K562 (cell line): Measurements from ENCODE around the gene SLCO1A2. TPM values are rescaled to one million over a fixed set of nuclear protein-coding genes. Genes with fewer than 3 reads are reported as not detected.

Experiments
- ATAC-seq: fragments of 200-7000 bp; cut with Tn5 transposase; 3 replicates; pipeline ENCODE4 v1.9.1; 2020; ENCODE audit warnings: moderate library complexity
- BruUV-seq: library from RNA; stranded (reverse); fragments of 400-500 nt; replicated peaks from 2 replicates; lab custom pipeline; 2021; lab: Mats Ljungman, UMichigan
- CTCF ChIA-PET: fragments of 300-600 bp; formaldehyde crosslinking; extraction: SDS; loops from one replicate; lab custom pipeline; 2021; ENCODE audit warnings: low intra/inter-chr PET ratio; lab: Yijun Ruan, JAX
- POLR2A ChIA-PET: fragments of 300-600, 350-650 bp; sonication (Branson Sonifier 250); formaldehyde crosslinking; extraction: SDS; loops from one replicate; lab custom pipeline; 2021; ENCODE audit warnings: antibody characterized with exemption, inconsistent platforms; lab: Yijun Ruan, JAX
- DNase-seq, 4 experiments: peaks; one replicate each; pipeline versions ENCODE4 v3.0.0 to v3.0.0-alpha.2; 2011 to 2018; ENCODE audit warnings: low spot score in 3 of 4, mixed read lengths in 3 of 4; ENCODE audit errors: extremely low read depth in 1 of 4
- FAIRE-seq: peaks from 2 replicates; lab custom pipeline; 2011; peaks lifted over from hg19 to GRCh38; lab: Jason Lieb, UNC
- H2AFZ ChIP-seq: 2 replicates; pipeline ENCODE4 v1.6.0; 2011; ENCODE audit warnings: low read depth, low read length, control low read depth, inconsistent platforms
- H3K27ac ChIP-seq: fragments of 200-600 bp; 3 replicates; pipeline ENCODE4 v1.8.0; 2011; ENCODE audit warnings: low read depth, mild to moderate bottlenecking, control low read depth, inconsistent platforms, low read length, moderate library complexity, mixed read lengths; ENCODE audit errors: extremely low read depth
- H3K27me3 ChIP-seq, 2 experiments: fragments of 300-600 bp in 1 of 2; 2 replicates in 1 of 2; 3 replicates in 1 of 2; pipeline versions ENCODE4 v1.6.0 to v1.8.0; 2011; ENCODE audit warnings: inconsistent platforms in 2 of 2, low read length in 2 of 2, mild to moderate bottlenecking in 1 of 2, mixed read lengths in 1 of 2, moderate library complexity in 1 of 2; ENCODE audit not compliant: control insufficient read depth in 2 of 2, insufficient read depth in 2 of 2
- H3K36me3 ChIP-seq: fragments of 300-600 bp; 3 replicates; pipeline ENCODE4 v1.8.0; 2011; ENCODE audit warnings: mild to moderate bottlenecking, low read length, inconsistent platforms; ENCODE audit not compliant: control insufficient read depth, insufficient read depth
- H3K4me1 ChIP-seq, 2 experiments: fragments of 200-600 bp in 1 of 2; replicated peaks in 1 of 2; 2 replicates in 1 of 2; 3 replicates in 1 of 2; pipeline versions ENCODE4 v1.5.1 to v1.8.0; 2011; ENCODE audit warnings: inconsistent platforms in 2 of 2, low read length in 2 of 2, mild to moderate bottlenecking in 1 of 2, mixed read lengths in 1 of 2, moderate library complexity in 1 of 2; ENCODE audit not compliant: control insufficient read depth in 2 of 2, insufficient read depth in 2 of 2
- H3K4me2 ChIP-seq: 2 replicates; pipeline ENCODE4 v1.6.1; 2011; ENCODE audit warnings: low read length, control low read depth, inconsistent platforms, mixed read lengths; ENCODE audit not compliant: insufficient read depth
- H3K4me3 ChIP-seq: fragments of 200-600 bp; sonication (generic), shearing (Covaris generic); 2 replicates; pipeline ENCODE4 v1.5.1; 2016; ENCODE audit warnings: control low read depth, inconsistent platforms
- H3K79me2 ChIP-seq: fragments of 200-600 bp; 3 replicates; pipeline ENCODE4 v1.8.0; 2011; ENCODE audit warnings: low read length, inconsistent platforms; ENCODE audit not compliant: control insufficient read depth, insufficient read depth
- H3K9ac ChIP-seq, 2 experiments: 2 replicates each; pipeline versions ENCODE4 v1.6.0 to v1.6.1; 2011; ENCODE audit warnings: low read depth in 2 of 2, low read length in 2 of 2, control low read depth in 1 of 2, inconsistent platforms in 1 of 2, mild to moderate bottlenecking in 1 of 2, mixed read lengths in 1 of 2; ENCODE audit not compliant: insufficient read depth in 1 of 2
- H3K9me1 ChIP-seq: one replicate; pipeline ENCODE4 v1.6.0; 2011; ENCODE audit warnings: inconsistent platforms, mild to moderate bottlenecking, low read length, moderate library complexity; ENCODE audit not compliant: control insufficient read depth, insufficient read depth
- H3K9me3 ChIP-seq: replicated peaks from 2 replicates; pipeline ENCODE4 v1.5.1; 2011; ENCODE audit warnings: low read depth, low read length, inconsistent platforms; ENCODE audit not compliant: control insufficient read depth, insufficient read depth
- H4K20me1 ChIP-seq: replicated peaks from 2 replicates; pipeline ENCODE4 v1.6.1; 2011; ENCODE audit warnings: low read length, inconsistent platforms, mixed read lengths; ENCODE audit not compliant: control insufficient read depth, insufficient read depth
- CREM ChIP-seq: IDR thresholded peaks from 2 replicates; pipeline ENCODE4 v1.6.1; 2014; ENCODE audit warnings: antibody characterized with exemption, low read depth
- E2F5 ChIP-seq: sonication (generic); formaldehyde crosslinking; IDR thresholded peaks from 2 replicates; pipeline ENCODE4 v1.8.0; 2022; ENCODE audit warnings: mild to moderate bottlenecking, missing genetic modification reagents
- EGR1 ChIP-seq: fragments of 450-650 bp; conservative IDR thresholded peaks from 2 replicates; pipeline ENCODE4 v1.6.1; 2017; ENCODE audit warnings: mild to moderate bottlenecking
- HMBOX1 ChIP-seq: sonication (generic); IDR thresholded peaks from 2 replicates; pipeline ENCODE4 v1.6.1; 2016
- POLR2H ChIP-seq: IDR thresholded peaks from 2 replicates; pipeline ENCODE4 v1.6.1; 2016; ENCODE audit warnings: missing genetic modification characterization, low read depth, mild to moderate bottlenecking, control low read depth, missing compliant biosample characterization, moderate library complexity
- SMAD3 ChIP-seq: fragments of 450-650 bp; formaldehyde crosslinking; conservative IDR thresholded peaks from 2 replicates; pipeline ENCODE4 v1.4.0; 2020; ENCODE audit warnings: mild to moderate bottlenecking
- TARDBP ChIP-seq: fragments of 450-650 bp; IDR thresholded peaks from 2 replicates; pipeline ENCODE4 v1.6.1; 2016
- ZNF134 ChIP-seq: fragments of 250-450 bp; sonication (Bioruptor Pico); conservative IDR thresholded peaks from 2 replicates; pipeline ENCODE4 v1.4.0; 2020
- ZNF282 ChIP-seq: sonication (generic); formaldehyde crosslinking; IDR thresholded peaks from 2 replicates; pipeline ENCODE4 v1.8.1; 2023; ENCODE audit warnings: missing genetic modification reagents
- ZNF512 ChIP-seq: IDR thresholded peaks from 2 replicates; pipeline ENCODE4 v1.6.1; 2016; ENCODE audit warnings: missing genetic modification characterization, missing compliant biosample characterization
- ZNF518B ChIP-seq: fragments of 250-450 bp; sonication (Bioruptor Pico); IDR thresholded peaks from 2 replicates; pipeline ENCODE4 v1.5.0; 2021; ENCODE audit warnings: mild to moderate bottlenecking, moderate library complexity
- ZNF584 ChIP-seq: fragments of 200-800 bp; sonication (Bioruptor generic); IDR thresholded peaks from 2 replicates; pipeline ENCODE4 v1.6.1; 2016; ENCODE audit warnings: low read depth, mild to moderate bottlenecking, missing genetic modification characterization, missing compliant biosample characterization
- ZNF699 ChIP-seq: fragments of 250-450 bp; sonication (Bioruptor Pico); IDR thresholded peaks from 2 replicates; pipeline ENCODE4 v1.8.0; 2021; ENCODE audit warnings: mild to moderate bottlenecking, moderate library complexity; ENCODE audit not compliant: insufficient replicate concordance
- ZNF79 ChIP-seq: fragments of 250-450 bp; sonication (Bioruptor Pico); IDR thresholded peaks from 2 replicates; pipeline ENCODE4 v1.4.0; 2020; ENCODE audit warnings: low read depth, mild to moderate bottlenecking, moderate library complexity
- WGBS: fragments of 100-300 bp; shearing (Covaris generic); methylation state at CpG from one replicate; pipeline ENCODE4 v1.1.6; 2016; ENCODE audit warnings: low coverage, mixed read lengths; ENCODE audit not compliant: insufficient coverage; ENCODE audit errors: missing lambda C conversion rate; 5-methylcytosine and 5-hydroxymethylcytosine counted together
- in situ Hi-C: fragments of 300-500 bp; cut with MboI; formaldehyde crosslinking; loops from 4 replicates; pipeline ENCODE4 v1.15.0; 2018; ENCODE audit warnings: inconsistent platforms, mixed read lengths
- intact Hi-C: fragments of 100-400 bp; cut with micrococcal nuclease; formaldehyde crosslinking; loops from 2 replicates; pipeline ENCODE4 v1.14.2; 2022
- polyA plus RNA-seq, 8 experiments: library from polyadenylated mRNA; depleted of rRNA in 4 of 8; stranded (reverse) in 5 of 8; unstranded in 3 of 8; fragments of >200 nt; fragmentation: Nextera tagmentation in 2 of 8; fragmentation: Illumina TruSeq in 1 of 8; extraction: Ambion mirVana in 2 of 8; extraction: Trizol in 1 of 8; gene quantifications; 2 replicates each; pipeline versions ENCODE4 v1.2.1 to v1.2.3, GENCODE V29; 2011 to 2014; ENCODE audit warnings: inconsistent platforms in 1 of 8, missing spikeins in 1 of 8
- total RNA-seq, 7 experiments: library from RNA; depleted of rRNA in 6 of 7; stranded (reverse); fragments of >200 nt in 6 of 7; fragmentation: Illumina TruSeq in 2 of 7; extraction: Trizol in 2 of 7; gene quantifications; 2 replicates each; pipeline versions ENCODE4 v1.2.1 to v1.2.3, GENCODE V29; 2011 to 2021; ENCODE audit warnings: low replicate concordance in 1 of 7

SLCO1A2 gene
- total and polyA plus RNA-seq, 9 of the 15 experiments (the other 6 are each of a cell fraction or from before 2014, with no cell fraction given) = 1.2 to 4.4 (median 2.6) TPM

GRCh38 chr12:21340403-21340802 lies 5.7 kb upstream of the SLCO1A2 start (continued):
- TF ChIP-seq ZNF518B (CRISPR knock-in tag) (no peak), CREM (no peak), EGR1 (no peak), E2F5 (no peak), ZNF699 (CRISPR knock-in tag) (no peak), ZNF584 (no peak), ZNF282 (CRISPR knock-in tag) (no peak)

- H3K27ac ChIP-seq = no peak overlapping the region
- H3K4me2 ChIP-seq = no peak overlapping the region
- H3K9ac ChIP-seq = no peak overlapping the region
- ATAC-seq (no peak), FAIRE-seq (peak; percentile 35), DNase-seq (no peak)
- no peaks in the 10 kb centered on the region for H3K27me3 ChIP-seq
- BruUV-seq = no TSS peak
- in situ Hi-C loops (no loop called here), intact Hi-C loops (no loop called here)
- ChIA-PET CTCF (no interaction called here), POLR2A (interaction anchor here (1.5 kb wide), 1 partner anchor 21 kb away, joined by 3 read pairs; no protein-coding TSS in a partner anchor)
- H3K4me1 ChIP-seq = no peaks in the 10 kb centered on the region; a peak in 1 of 5 replicates
- no peaks in the 10 kb centered on the region for H3K9me3 ChIP-seq
- no peak overlapping the region for H3K4me3 ChIP-seq
- H3K36me3 ChIP-seq = no peaks in the 10 kb centered on the region
- no peaks in the 10 kb centered on the region for H4K20me1 ChIP-seq
- no peak overlapping the region for H2AFZ ChIP-seq
- no peaks in the 10 kb centered on the region for H3K79me2 ChIP-seq
- no peaks in the 10 kb centered on the region for H3K9me1 ChIP-seq
- WGBS = 25% methylated on average over 1 of the region's 1 CpG
- TF ChIP-seq HMBOX1 (no peak), ZNF512 (tag) (no peak), SMAD3 (CRISPR knock-in tag) (no peak), ZNF79 (CRISPR knock-in tag) (no peak), ZNF134 (CRISPR knock-in tag) (no peak), TARDBP (no peak), POLR2H (no peak)
These were observed 5.2 kb upstream of the SLCO1A2 start for GRCh38 chr12:21339921-21340320.
